ENCODE results near the gene LRRC3.
A peak's percentile ranks its signal among the peaks of the same experiment; 100 is the strongest.

The LRRC3 gene

DNA sequence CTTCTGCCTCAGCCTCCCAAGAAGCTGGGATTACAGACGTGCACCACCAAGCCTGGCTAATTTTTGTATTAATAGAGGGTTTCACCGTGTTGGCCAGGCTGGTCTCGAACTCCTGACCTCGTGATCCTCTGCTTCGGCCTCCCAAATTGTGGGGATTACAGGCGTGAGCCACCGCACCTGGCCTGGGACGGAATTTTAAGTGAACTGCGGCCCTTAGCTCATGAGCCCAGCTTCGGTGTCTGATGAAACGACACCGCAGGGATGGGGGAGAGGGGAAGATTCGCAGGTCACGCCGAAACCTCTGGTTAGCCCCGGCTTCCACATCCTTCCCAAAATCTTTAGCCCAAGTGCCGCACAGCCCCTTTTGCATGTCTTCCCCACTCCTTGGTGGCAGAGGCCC is 39.1 kb downstream of the LRRC3 start:
- Histone ChIP-seq H3K4me3 (ENCODE audit: low read length in 2 of 2) (no peak overlapping the region), H3K27ac (ENCODE audit: low read length) (no peak overlapping the region), H3K9ac (ENCODE audit: low read length in 2 of 2) (no peak overlapping the region), H3K36me3 (ENCODE audit: control insufficient read depth in 2 of 2, insufficient read depth in 2 of 2, low read length in 2 of 2) (no peaks in the 10 kb centered on the region), H3K4me1 (ENCODE audit: control insufficient read depth, insufficient read depth, low read length) (peaks cover 7% of the 10 kb centered on the region), H3K9me3 (ENCODE audit: control insufficient read depth in 2 of 2, low read length in 2 of 2) (peaks cover 6 to 11% of the 10 kb centered on the region in 2 donors), H3K27me3 (ENCODE audit: control insufficient read depth in 1 of 2, insufficient read depth in 2 of 2, low read length in 2 of 2) (peaks cover 6 to 10% of the 10 kb centered on the region in 2 donors)

DNA sequence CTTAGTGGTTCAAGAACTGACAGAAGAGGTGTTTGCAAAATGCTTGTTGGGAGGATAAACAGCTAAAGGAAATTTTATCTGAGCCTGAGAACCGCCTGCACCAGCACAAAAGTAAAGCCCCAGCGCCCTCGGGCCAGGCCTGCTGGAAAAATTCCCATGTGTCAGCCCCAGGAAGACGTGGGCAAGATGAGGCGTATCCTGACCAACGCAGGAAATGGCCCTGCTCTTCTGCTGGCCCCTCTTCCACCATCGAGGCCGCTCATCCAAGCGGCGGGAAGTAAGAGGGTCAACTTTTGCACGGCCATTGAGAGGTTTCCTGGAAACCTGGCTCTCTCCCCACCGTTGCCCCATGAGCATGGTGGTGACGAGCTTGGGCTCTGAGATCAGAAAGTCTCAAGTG is 39.6 kb downstream of the LRRC3 start:
- H3K9ac ChIP-seq (ENCODE audit: low read length in 2 of 2) = no peak overlapping the region
- no peaks in the 10 kb centered on the region for H3K36me3 ChIP-seq (ENCODE audit: control insufficient read depth in 2 of 2, insufficient read depth in 2 of 2, low read length in 2 of 2)
- H3K9me3 ChIP-seq (ENCODE audit: control insufficient read depth in 2 of 2, low read length in 2 of 2) = peaks cover 6 to 11% of the 10 kb centered on the region in 2 donors
- no peak overlapping the region for H3K4me3 ChIP-seq (ENCODE audit: low read length in 2 of 2)
- H3K4me1 ChIP-seq (ENCODE audit: control insufficient read depth, insufficient read depth, low read length) = peaks cover 7% of the 10 kb centered on the region
- H3K27ac ChIP-seq (ENCODE audit: low read length) = no peak overlapping the region
- H3K27me3 ChIP-seq (ENCODE audit: control insufficient read depth in 1 of 2, insufficient read depth in 2 of 2, low read length in 2 of 2) = peaks cover 10 to 11% of the 10 kb centered on the region in 2 donors

DNA sequence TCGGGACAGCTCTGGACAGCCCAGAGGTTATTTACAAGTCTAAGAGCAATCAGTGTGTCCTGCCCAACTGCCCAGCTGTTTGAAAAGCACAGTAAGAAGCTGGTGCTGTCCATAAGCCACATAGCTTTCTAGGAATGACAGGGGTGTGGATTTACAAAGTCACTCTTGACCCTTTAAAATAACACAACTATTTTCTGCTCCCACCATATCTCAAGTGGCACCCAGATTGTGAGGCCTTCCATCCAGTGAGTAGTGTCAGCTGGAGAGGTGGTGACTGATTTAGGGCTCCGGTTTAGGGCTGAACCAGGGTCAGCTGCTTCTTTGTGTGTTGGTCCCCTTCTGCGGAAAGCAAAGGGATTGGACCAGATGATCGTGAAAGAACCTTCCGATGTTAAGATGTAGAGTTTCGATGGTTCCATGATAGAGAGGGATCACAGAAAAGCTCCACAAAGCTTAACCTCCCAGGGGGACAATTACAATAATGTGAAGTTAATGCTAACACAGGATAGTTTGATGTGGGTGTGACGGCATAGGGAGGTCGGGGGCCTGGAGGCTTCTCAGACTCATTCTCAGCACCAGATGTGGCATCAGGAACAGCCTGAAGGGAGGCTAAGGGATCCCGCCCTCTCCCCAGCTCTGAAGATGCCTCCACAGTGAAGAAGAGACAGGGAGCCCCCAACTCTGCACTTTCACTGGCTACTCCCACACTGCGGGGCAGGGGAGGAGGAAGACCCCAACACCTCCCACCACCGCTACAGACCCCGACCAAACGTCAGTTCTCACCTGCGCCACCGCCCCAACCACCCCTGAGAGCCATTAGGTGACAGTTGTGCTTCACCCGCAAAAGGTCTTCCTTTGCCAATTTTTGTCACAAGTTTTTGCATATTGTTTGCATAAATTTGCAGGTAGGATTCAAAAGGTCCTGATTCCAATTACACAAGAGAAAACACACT is 40.6 kb downstream of the LRRC3 start:
- peaks cover 10 to 12% of the 10 kb centered on the region in 2 donors for H3K27me3 ChIP-seq (ENCODE audit: control insufficient read depth in 1 of 2, insufficient read depth in 2 of 2, low read length in 2 of 2)
- no peak overlapping the region for H3K4me3 ChIP-seq (ENCODE audit: low read length in 2 of 2)
- H3K9ac ChIP-seq (ENCODE audit: low read length in 2 of 2) = no peak overlapping the region
- H3K27ac ChIP-seq (ENCODE audit: low read length) = no peak overlapping the region
- H3K36me3 ChIP-seq (ENCODE audit: control insufficient read depth in 2 of 2, insufficient read depth in 2 of 2, low read length in 2 of 2) = no peaks in the 10 kb centered on the region
- peaks cover 7% of the 10 kb centered on the region for H3K4me1 ChIP-seq (ENCODE audit: control insufficient read depth, insufficient read depth, low read length)
- peaks cover 6 to 11% of the 10 kb centered on the region in 2 donors for H3K9me3 ChIP-seq (ENCODE audit: control insufficient read depth in 2 of 2, low read length in 2 of 2)

DNA sequence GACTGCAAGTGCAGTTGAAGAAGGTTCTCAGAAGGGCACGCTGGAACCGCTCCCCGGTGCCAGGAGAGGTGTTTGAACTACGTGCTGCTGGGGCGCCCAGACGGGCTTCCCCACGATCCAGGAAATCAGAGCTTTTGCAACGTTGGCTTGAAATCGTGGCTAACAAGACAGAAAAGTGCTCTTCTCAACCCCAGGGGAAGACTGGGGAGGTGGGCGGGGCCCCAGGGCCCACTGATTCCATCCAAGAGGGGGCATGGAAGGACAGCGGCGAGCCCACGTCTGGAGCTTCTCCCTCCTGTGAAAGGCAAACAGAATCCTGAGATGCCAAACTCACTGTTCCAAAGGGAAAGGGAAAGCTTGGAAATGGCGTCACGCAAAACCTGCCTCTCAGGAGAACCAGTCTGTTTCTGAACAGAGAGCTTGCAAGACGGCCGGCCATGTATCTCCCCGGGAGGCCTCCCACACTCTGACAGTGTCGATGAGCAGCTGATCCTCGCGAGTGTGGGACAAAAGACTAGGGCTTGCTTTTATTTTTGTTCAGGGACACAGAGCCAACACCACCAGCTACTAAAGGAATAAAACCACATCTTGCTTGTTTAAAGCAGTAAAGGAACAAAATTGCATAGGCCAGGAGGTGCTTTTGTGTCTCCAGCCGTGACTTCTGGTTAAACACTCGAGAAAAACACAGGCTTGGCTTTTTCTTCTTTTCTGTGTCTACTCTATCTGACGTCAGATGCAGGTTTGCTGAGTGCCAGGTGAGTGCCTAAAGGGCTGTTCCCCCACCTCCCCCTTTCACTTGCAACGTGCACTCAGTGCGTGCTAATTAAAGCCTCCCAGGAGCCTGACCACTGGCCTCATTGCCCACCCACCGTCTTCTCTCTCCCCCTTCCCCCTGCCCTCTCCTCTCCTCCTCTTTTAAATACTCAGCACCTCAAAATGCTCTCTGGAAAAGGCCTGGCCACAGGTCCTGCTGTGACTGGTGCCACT is 41.5 kb downstream of the LRRC3 start:
- Histone ChIP-seq H3K4me1 (ENCODE audit: control insufficient read depth, insufficient read depth, low read length) (peaks cover 7% of the 10 kb centered on the region), H3K9me3 (ENCODE audit: control insufficient read depth in 2 of 2, low read length in 2 of 2) (peaks cover 6 to 11% of the 10 kb centered on the region in 2 donors), H3K4me3 (ENCODE audit: low read length in 2 of 2) (peak overlapping the region in 1 of 2 donors; percentile 15), H3K27me3 (ENCODE audit: control insufficient read depth in 1 of 2, insufficient read depth in 2 of 2, low read length in 2 of 2) (peaks cover 10 to 12% of the 10 kb centered on the region in 2 donors), H3K27ac (ENCODE audit: low read length) (no peak overlapping the region), H3K9ac (ENCODE audit: low read length in 2 of 2) (no peak overlapping the region), H3K36me3 (ENCODE audit: control insufficient read depth in 2 of 2, insufficient read depth in 2 of 2, low read length in 2 of 2) (no peaks in the 10 kb centered on the region)

DNA sequence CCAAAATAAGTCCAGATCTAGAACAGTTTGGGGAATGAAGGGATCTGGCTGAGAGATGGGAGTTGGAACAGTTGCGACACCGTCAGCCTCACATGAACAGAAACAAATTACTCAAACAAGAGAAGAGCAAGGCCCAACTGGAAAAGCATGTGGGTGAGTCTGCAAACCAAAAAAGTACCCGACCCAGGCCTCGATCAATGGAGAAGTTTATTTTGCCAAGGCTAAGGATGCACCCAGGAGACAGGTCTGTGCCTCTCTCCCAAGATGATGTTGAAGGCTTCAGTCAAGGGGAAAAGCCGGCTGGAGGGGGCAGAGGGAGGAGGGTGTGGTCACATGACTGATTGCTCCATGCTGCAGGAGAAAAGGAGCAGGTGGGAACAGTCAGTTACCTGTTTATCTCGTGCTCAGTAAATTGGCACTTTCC is 42.4 kb downstream of the LRRC3 start:
- Histone ChIP-seq H3K9ac (ENCODE audit: low read length in 2 of 2) (no peak overlapping the region), H3K4me1 (ENCODE audit: control insufficient read depth, insufficient read depth, low read length) (peaks cover 7% of the 10 kb centered on the region), H3K4me3 (ENCODE audit: low read length in 2 of 2) (no peak overlapping the region), H3K9me3 (ENCODE audit: control insufficient read depth in 2 of 2, low read length in 2 of 2) (peaks cover 3 to 10% of the 10 kb centered on the region in 2 donors), H3K27me3 (ENCODE audit: control insufficient read depth in 1 of 2, insufficient read depth in 2 of 2, low read length in 2 of 2) (peaks cover 10 to 12% of the 10 kb centered on the region in 2 donors), H3K36me3 (ENCODE audit: control insufficient read depth in 2 of 2, insufficient read depth in 2 of 2, low read length in 2 of 2) (no peaks in the 10 kb centered on the region), H3K27ac (ENCODE audit: low read length) (no peak overlapping the region)

DNA sequence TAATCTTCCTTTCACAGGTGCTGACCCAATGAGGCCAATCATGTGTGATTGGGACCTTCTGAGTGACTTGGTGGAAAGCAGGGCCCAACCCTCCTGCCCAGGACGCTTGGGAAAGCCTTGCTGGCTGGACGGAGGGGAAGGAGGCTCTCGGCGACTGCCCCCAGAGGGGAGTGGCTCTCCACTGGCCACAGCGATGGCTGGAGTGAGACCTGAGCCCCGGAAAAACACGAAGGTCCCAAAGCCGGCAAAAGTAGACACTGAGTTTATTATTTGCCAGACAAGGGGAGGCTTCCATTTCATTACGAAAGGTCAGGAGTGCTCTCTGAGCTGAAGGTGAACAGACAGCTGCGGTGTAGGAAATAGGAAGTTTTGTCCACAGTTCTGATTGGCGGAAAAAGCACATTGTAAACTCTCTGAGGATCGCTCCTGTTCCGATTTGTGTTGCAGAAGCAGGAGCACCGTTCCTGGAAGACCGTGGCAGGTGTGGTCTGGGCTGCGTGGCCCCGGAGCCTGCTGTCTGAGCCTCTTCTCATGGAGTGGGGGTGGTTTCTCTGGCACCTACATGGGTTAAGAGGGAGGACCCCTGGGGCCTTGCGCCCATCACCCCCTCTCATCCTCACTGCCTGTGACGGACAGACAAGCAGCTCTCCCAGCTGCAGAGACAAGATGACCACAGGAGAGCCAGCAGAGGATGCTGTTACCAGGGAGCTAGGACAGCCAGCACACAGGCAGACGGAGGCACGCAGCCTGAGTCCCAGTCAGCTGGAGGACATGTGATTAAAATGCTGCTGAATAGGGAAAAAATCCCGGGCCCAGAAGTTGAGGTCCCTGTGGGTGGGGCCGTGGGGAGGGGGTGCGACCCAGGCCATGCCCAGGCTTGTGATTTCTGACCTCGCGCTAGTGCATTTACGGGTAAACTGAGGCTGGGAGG is 43.2 kb downstream of the LRRC3 start:
- H3K4me1 ChIP-seq (ENCODE audit: control insufficient read depth, insufficient read depth, low read length) = peaks cover 7% of the 10 kb centered on the region
- H3K36me3 ChIP-seq (ENCODE audit: control insufficient read depth in 2 of 2, insufficient read depth in 2 of 2, low read length in 2 of 2) = no peaks in the 10 kb centered on the region
- peaks cover 10 to 12% of the 10 kb centered on the region in 2 donors for H3K27me3 ChIP-seq (ENCODE audit: control insufficient read depth in 1 of 2, insufficient read depth in 2 of 2, low read length in 2 of 2)
- H3K9ac ChIP-seq (ENCODE audit: low read length in 2 of 2) = no peak overlapping the region
- no peak overlapping the region for H3K4me3 ChIP-seq (ENCODE audit: low read length in 2 of 2)
- no peak overlapping the region for H3K27ac ChIP-seq (ENCODE audit: low read length)
- H3K9me3 ChIP-seq (ENCODE audit: control insufficient read depth in 2 of 2, low read length in 2 of 2) = peaks cover 0 to 2% of the 10 kb centered on the region in 2 donors

DNA sequence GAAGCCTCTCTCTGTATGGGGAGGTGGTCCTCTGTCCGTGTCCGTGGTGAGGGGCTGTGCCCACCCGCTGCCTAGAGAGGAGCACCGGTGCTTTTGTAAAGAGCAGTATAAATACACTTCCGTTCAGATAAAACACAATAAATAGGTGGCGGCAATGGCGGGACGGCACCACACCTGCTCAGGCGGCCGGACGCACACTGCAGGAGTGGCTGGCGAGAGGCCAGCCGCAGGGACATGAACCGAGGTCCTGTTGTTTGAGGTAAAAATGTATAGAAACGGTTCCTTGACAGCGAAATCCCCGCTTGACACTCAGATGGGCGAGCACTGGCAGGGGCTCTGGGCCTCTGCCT is 43.9 kb downstream of the LRRC3 start:
- Histone ChIP-seq H3K9me3 (ENCODE audit: control insufficient read depth in 2 of 2, low read length in 2 of 2) (no peaks in the 10 kb centered on the region), H3K4me3 (ENCODE audit: low read length in 2 of 2) (no peak overlapping the region), H3K27me3 (ENCODE audit: control insufficient read depth in 1 of 2, insufficient read depth in 2 of 2, low read length in 2 of 2) (peaks cover 10 to 12% of the 10 kb centered on the region in 2 donors), H3K9ac (ENCODE audit: low read length in 2 of 2) (no peak overlapping the region), H3K27ac (ENCODE audit: low read length) (no peak overlapping the region), H3K36me3 (ENCODE audit: control insufficient read depth in 2 of 2, insufficient read depth in 2 of 2, low read length in 2 of 2) (no peaks in the 10 kb centered on the region), H3K4me1 (ENCODE audit: control insufficient read depth, insufficient read depth, low read length) (peaks cover 7% of the 10 kb centered on the region)

DNA sequence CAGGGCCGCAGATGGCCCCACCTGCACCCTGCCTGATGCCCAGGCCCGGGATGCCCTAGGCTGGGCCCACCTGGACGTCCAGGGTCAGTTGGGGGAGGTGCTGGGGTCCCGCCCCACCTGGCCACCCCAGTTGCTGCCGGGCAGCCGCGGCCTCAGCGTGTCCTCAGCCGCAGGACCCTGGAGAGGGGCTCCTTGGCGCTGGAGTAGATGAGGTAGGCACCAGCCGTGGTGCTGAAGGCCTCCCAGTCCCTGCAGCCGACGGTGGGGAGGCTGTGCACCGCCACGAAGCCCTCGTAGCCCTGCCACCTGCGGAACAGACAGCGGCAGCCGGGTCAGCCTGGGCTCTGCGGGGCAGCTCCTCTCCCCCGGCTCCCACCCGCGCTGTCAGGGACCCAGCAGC is 44.3 kb downstream of the LRRC3 start:
- Histone ChIP-seq H3K36me3 (ENCODE audit: control insufficient read depth in 2 of 2, insufficient read depth in 2 of 2, low read length in 2 of 2) (no peaks in the 10 kb centered on the region), H3K9me3 (ENCODE audit: control insufficient read depth in 2 of 2, low read length in 2 of 2) (no peaks in the 10 kb centered on the region), H3K27ac (ENCODE audit: low read length) (no peak overlapping the region), H3K27me3 (ENCODE audit: control insufficient read depth in 1 of 2, insufficient read depth in 2 of 2, low read length in 2 of 2) (peaks cover 10 to 12% of the 10 kb centered on the region in 2 donors), H3K4me1 (ENCODE audit: control insufficient read depth, insufficient read depth, low read length) (peaks cover 7% of the 10 kb centered on the region), H3K4me3 (ENCODE audit: low read length in 2 of 2) (no peak overlapping the region), H3K9ac (ENCODE audit: low read length in 2 of 2) (no peak overlapping the region)

DNA sequence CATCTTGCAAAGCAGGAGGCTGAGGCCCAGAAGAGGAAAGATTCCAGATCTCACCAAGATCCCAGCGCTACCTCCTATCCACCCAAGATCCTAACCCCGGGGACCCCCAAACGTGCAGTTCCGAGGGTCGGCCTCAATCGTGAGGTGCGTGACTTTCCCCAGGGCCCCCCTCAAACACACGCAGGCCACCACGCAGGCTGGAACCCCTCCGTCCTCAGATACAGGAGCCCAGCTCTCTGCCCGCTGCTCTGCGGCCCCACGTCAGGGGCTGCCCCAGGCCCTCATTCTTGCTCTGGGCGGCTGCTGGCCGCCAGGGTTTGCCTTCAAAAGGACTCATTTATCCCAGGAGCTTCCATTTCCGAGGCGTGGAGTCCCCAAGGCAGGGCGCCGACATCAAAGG is 44.8 kb downstream of the LRRC3 start:
- Histone ChIP-seq H3K27me3 (ENCODE audit: control insufficient read depth in 1 of 2, insufficient read depth in 2 of 2, low read length in 2 of 2) (peaks cover 10 to 12% of the 10 kb centered on the region in 2 donors), H3K36me3 (ENCODE audit: control insufficient read depth in 2 of 2, insufficient read depth in 2 of 2, low read length in 2 of 2) (no peaks in the 10 kb centered on the region), H3K9ac (ENCODE audit: low read length in 2 of 2) (no peak overlapping the region), H3K9me3 (ENCODE audit: control insufficient read depth in 2 of 2, low read length in 2 of 2) (no peaks in the 10 kb centered on the region), H3K4me1 (ENCODE audit: control insufficient read depth, insufficient read depth, low read length) (peaks cover 7% of the 10 kb centered on the region), H3K27ac (ENCODE audit: low read length) (no peak overlapping the region), H3K4me3 (ENCODE audit: low read length in 2 of 2) (no peak overlapping the region)
